CD8-positive, alpha-beta memory T cell (primary cell): ENCODE results near the gene CA12. TPM values are rescaled to one million over a fixed set of nuclear protein-coding genes. Genes with fewer than 3 reads are reported as not detected.

Experiments
- CTCF ChIA-PET: fragments of 350-600 bp; sonication (Branson Sonifier 250); formaldehyde crosslinking; loops from one replicate; lab custom pipeline; 2021; ENCODE audit warnings: antibody characterized with exemption; lab: Charles Lee
- POLR2A ChIA-PET: fragments of 350-600 bp; sonication (Branson Sonifier 250); formaldehyde crosslinking; loops from one replicate; lab custom pipeline; 2021; ENCODE audit warnings: antibody characterized with exemption; lab: Charles Lee
- DNase-seq, 5 donors: peaks; one replicate each; pipeline versions ENCODE4 v3.0.0 to v3.0.0-alpha.2; 2020 to 2022; ENCODE audit warnings: mixed read lengths in 1 of 5
- H3K27ac ChIP-seq: one replicate; pipeline ENCODE4 v1.7.0; 2013; ENCODE audit warnings: low read depth, mild to moderate bottlenecking, low read length, moderate library complexity
- H3K27me3 ChIP-seq: 2 replicates; pipeline ENCODE4 v1.7.0; 2013; ENCODE audit warnings: low read length, mild to moderate bottlenecking; ENCODE audit not compliant: insufficient read depth, poor library complexity, severe bottlenecking
- H3K36me3 ChIP-seq: 2 replicates; pipeline ENCODE4 v1.7.0; 2013; ENCODE audit warnings: mild to moderate bottlenecking, low read length, moderate library complexity; ENCODE audit not compliant: insufficient read depth
- H3K4me1 ChIP-seq: 2 replicates; pipeline ENCODE4 v1.7.0; 2013; ENCODE audit warnings: mild to moderate bottlenecking, low read length, moderate library complexity; ENCODE audit not compliant: insufficient read depth
- H3K4me3 ChIP-seq: 2 replicates; pipeline ENCODE4 v1.7.0; 2013; ENCODE audit warnings: mild to moderate bottlenecking, low read length
- H3K9me3 ChIP-seq: 2 replicates; pipeline ENCODE4 v1.7.0; 2013; ENCODE audit warnings: mild to moderate bottlenecking, low read length
- H3K27ac Mint-ChIP-seq, 8 donors: one replicate each; pipeline ENCODE4 v1.8.0; 2020 to 2021; ENCODE audit warnings: mixed read lengths in 8 of 8, mild to moderate bottlenecking in 6 of 8, inconsistent platforms in 3 of 8, moderate library complexity in 3 of 8
- H3K27me3 Mint-ChIP-seq, 2 donors: one replicate each; pipeline ENCODE4 v1.8.0; 2020 to 2021; ENCODE audit warnings: mixed read lengths in 2 of 2, mild to moderate bottlenecking in 1 of 2, moderate library complexity in 1 of 2
- H3K36me3 Mint-ChIP-seq, 3 donors: one replicate each; pipeline ENCODE4 v1.8.0; 2020 to 2021; ENCODE audit warnings: mixed read lengths in 3 of 3, inconsistent platforms in 1 of 3, mild to moderate bottlenecking in 1 of 3
- H3K4me1 Mint-ChIP-seq, 3 donors: one replicate each; pipeline ENCODE4 v1.8.0; 2020 to 2021; ENCODE audit warnings: mixed read lengths in 3 of 3, inconsistent platforms in 1 of 3, mild to moderate bottlenecking in 1 of 3
- H3K4me3 Mint-ChIP-seq, 7 donors: one replicate each; pipeline ENCODE4 v1.8.0; 2020 to 2021; ENCODE audit warnings: mixed read lengths in 7 of 7, mild to moderate bottlenecking in 6 of 7, moderate library complexity in 4 of 7, inconsistent platforms in 2 of 7
- H3K9me3 Mint-ChIP-seq, 5 donors: one replicate each; pipeline ENCODE4 v1.8.0; 2020 to 2022; ENCODE audit warnings: mixed read lengths in 5 of 5, mild to moderate bottlenecking in 3 of 5, moderate library complexity in 2 of 5, inconsistent platforms in 1 of 5
- polyA plus RNA-seq: library from polyadenylated mRNA; unstranded; fragments of 300-500 nt; fragmentation: Illumina TruSeq; gene quantifications from one replicate; pipeline ENCODE4 v1.2.3, GENCODE V29; 2021
- total RNA-seq, 2 experiments: library from RNA; stranded (reverse); gene quantifications; one replicate each; pipeline ENCODE4 v1.2.3, GENCODE V29; 2021

Gene CA12
- total and polyA plus RNA-seq, 3 experiments from 2014 or later, result 0.08 TPM; not detected in 2

DNA sequence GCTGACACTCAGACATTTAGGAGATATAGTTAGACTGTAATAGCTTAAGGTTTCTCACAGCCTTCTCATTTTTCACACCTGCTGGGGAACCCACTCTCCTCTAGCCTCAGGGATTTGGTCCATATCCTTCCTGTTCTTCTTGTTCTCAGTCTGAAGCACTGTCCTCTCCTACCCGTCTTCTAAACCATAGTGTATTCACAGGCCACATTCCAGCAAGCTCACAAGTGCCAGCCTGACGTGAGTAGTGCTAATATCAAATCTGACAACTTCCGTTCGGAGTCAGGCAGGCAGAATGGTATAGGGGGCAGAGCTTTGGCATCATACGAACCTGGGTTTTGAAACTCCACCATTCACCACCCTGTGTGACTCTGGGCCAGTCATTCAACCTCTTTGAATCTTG, 6.9 kb upstream of the CA12 start:
- DNase-seq, result no peak
- Histone ChIP-seq H3K4me3 (no peak overlapping the region), H3K27ac (no peak overlapping the region), H3K4me1 (no peaks in the 10 kb centered on the region), H3K27me3 (no peaks in the 10 kb centered on the region), H3K9me3 (no peaks in the 10 kb centered on the region), H3K36me3 (no peaks in the 10 kb centered on the region)
- H3K4me1 Mint-ChIP-seq, result peaks cover 6 to 8% (median 7%) of the 10 kb centered on the region in 3 donors
- CTCF ChIA-PET, result no interaction called here
- POLR2A ChIA-PET, result no interaction called here
- no peak overlapping the region for H3K4me3 Mint-ChIP-seq
- H3K27me3 Mint-ChIP-seq, result peaks cover 5 to 58% of the 10 kb centered on the region in 2 donors
- no peaks in the 10 kb centered on the region for H3K36me3 Mint-ChIP-seq
- peaks cover 0 to 3% (median 0%) of the 10 kb centered on the region in 5 donors for H3K9me3 Mint-ChIP-seq
- H3K27ac Mint-ChIP-seq, result no peak overlapping the region

DNA sequence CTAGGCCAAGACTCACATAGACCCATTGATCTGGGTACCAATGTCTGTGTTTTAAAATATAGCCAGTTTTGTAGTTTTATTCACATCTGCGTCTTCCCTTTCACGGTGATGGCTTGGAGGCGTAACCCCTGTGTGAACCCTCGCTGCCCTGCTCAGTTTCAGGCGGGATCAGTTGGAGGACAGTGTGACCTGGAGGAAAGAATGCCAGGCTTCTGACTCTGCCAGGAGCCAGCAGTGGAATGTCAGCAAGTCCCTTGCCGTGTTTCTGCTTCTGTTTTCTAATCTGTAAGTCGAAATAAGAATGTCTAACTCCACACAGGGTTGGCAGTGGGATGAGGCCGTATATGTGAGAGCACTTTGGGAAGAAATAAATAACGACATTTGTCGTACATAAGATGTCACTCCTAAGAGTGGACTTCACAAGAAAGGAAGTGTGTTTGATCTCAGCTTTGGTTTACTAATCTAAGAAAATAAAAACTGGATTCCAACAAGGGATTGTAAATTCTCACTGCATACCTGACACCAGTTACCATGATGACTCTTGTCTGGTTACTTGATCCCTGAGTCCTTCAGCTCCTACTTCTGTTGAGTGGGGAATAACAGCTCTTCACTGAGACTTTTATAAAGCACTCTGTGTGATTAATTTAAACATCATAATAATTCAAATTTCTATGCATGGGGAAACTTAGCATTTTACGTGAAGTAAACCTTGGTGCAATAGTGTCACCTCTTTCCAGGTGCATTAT, 6.3 kb upstream of the CA12 start:
- Mint-ChIP-seq H3K27ac (no peak overlapping the region), H3K36me3 (no peaks in the 10 kb centered on the region)

DNA sequence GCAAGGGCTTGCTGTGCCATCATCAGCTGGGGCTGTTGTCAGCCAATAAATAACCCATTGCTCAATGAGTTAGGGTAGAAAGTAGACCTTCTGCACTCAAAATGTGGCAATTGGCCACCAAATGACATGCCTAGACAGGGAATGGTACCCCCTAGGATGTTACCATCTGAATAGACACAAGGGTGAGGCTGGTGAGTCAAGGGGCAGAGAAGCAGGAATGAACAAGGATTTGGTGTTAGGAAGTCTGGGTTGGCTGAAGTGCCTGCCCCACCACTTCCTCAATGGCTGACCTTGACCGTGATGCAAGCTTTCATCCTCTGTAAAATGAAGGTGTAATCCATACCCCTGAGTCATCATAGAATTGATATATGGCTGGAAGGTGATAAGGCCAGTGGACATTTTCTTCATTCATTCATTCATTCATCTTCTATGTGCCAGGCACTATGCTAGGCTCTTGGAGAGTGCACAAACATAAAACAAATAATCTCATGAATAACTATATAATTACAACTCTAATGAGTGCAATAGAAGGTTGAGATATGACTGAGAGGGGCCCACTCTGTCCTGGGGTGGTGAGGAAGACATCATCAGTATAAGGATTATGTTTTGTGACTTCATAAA, 4.4 kb upstream of the CA12 start:
- Histone ChIP-seq H3K27me3 (peaks cover 6% of the 10 kb centered on the region), H3K4me3 (no peak overlapping the region), H3K4me1 (no peaks in the 10 kb centered on the region), H3K36me3 (no peaks in the 10 kb centered on the region), H3K27ac (no peak overlapping the region), H3K9me3 (no peaks in the 10 kb centered on the region)
- POLR2A ChIA-PET, result no interaction called here
- no peak overlapping the region for H3K27ac Mint-ChIP-seq
- peaks cover 23 to 64% of the 10 kb centered on the region in 2 donors for H3K27me3 Mint-ChIP-seq
- DNase-seq, result no peak
- CTCF ChIA-PET, result no interaction called here
- peaks cover 0 to 3% (median 0%) of the 10 kb centered on the region in 5 donors for H3K9me3 Mint-ChIP-seq
- H3K4me3 Mint-ChIP-seq, result no peak overlapping the region
- no peaks in the 10 kb centered on the region for H3K36me3 Mint-ChIP-seq
- peaks cover 6 to 11% (median 9%) of the 10 kb centered on the region in 3 donors for H3K4me1 Mint-ChIP-seq

More for the DNA sequence above, 6.3 kb upstream of the CA12 start:
- CTCF ChIA-PET, result interaction anchor here (1.2 kb wide), 1 partner anchor 298 kb away, joined by 3 read pairs; no protein-coding TSS in a partner anchor
- no peaks in the 10 kb centered on the region for H3K9me3 ChIP-seq
- no peaks in the 10 kb centered on the region for H3K4me1 ChIP-seq
- no peaks in the 10 kb centered on the region for H3K36me3 ChIP-seq
- POLR2A ChIA-PET, result no interaction called here
- no peak overlapping the region for H3K27ac ChIP-seq
- Mint-ChIP-seq H3K27me3 (peaks cover 10 to 63% of the 10 kb centered on the region in 2 donors), H3K9me3 (peaks cover 0 to 3% (median 0%) of the 10 kb centered on the region in 5 donors), H3K4me3 (no peak overlapping the region), H3K4me1 (peaks cover 6 to 8% (median 7%) of the 10 kb centered on the region in 3 donors)
- no peak overlapping the region for H3K4me3 ChIP-seq
- H3K27me3 ChIP-seq, result no peaks in the 10 kb centered on the region
- DNase-seq, result no peak

DNA sequence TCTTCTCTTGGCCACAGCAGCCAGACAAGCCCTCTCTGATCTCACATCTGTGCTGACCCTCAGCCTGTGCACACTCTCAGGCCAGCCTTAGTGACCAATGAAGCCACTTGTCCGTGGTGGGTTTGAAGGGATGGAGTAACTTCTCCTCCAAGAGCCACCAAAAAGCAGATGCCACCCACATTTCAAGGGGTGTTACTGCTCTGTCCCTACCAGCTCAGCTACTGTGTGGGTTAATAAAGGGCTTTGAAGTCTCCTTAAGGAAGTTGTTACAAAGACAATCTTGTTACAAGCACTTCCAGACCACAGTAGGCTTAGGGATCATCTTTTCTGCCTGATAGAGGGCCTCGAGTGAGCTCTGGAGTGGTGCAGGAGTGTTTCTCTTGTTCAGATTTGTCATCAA, 3.3 kb upstream of the CA12 start:
- no peaks in the 10 kb centered on the region for H3K4me1 ChIP-seq
- H3K27ac Mint-ChIP-seq, result no peak overlapping the region
- no peak overlapping the region for H3K4me3 Mint-ChIP-seq
- H3K4me1 Mint-ChIP-seq, result peaks cover 6 to 16% (median 13%) of the 10 kb centered on the region in 3 donors
- ChIA-PET CTCF (no interaction called here), POLR2A (no interaction called here)
- H3K9me3 ChIP-seq, result no peaks in the 10 kb centered on the region
- H3K36me3 ChIP-seq, result no peaks in the 10 kb centered on the region
- no peak overlapping the region for H3K4me3 ChIP-seq
- no peak overlapping the region for H3K27ac ChIP-seq
- H3K9me3 Mint-ChIP-seq, result peaks cover 0 to 3% (median 0%) of the 10 kb centered on the region in 5 donors
- DNase-seq, result no peak
- peaks cover 33 to 66% of the 10 kb centered on the region in 2 donors for H3K27me3 Mint-ChIP-seq
- H3K36me3 Mint-ChIP-seq, result no peaks in the 10 kb centered on the region
- peaks cover 11% of the 10 kb centered on the region for H3K27me3 ChIP-seq

DNA sequence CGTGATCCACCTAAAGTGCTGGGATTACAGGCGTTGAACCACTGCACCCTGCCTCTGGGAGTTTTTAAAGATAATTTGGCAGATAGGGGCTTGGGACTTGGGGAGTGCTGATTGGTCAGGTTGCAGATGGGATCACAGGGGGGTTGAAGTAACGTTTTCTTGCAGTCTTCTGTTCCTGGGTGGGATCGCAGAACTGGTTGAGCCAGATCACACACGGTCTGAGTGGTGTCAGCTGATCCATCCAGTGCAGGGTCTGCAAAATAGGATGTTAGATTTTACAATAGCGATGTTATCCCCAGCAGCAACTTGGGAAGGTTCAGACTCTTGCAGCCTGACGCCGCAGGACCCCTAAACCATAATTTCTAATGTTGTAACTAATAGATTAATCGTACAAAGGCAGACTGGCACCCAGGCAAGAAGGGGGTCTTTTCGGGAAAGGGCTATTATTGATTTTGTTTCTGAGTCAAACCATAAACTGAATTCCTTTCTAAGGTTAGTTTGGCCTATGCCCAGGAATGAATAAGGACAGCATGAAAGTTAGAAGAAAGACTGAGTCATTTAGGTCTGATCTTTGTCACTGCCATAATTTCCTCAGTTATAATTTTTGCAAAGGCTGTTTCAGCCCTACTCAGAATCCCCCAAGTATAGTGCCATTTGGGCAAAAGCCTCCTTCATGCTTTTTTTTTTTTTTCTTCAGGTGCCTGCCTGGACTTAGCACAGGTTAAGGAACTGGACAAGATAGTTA, 1.5 kb upstream of the CA12 start:
- H3K4me3 Mint-ChIP-seq, result no peak overlapping the region
- Histone ChIP-seq H3K9me3 (no peaks in the 10 kb centered on the region), H3K27me3 (peaks cover 15% of the 10 kb centered on the region), H3K4me1 (no peaks in the 10 kb centered on the region), H3K4me3 (no peak overlapping the region), H3K27ac (no peak overlapping the region), H3K36me3 (no peaks in the 10 kb centered on the region)
- peaks cover 47 to 72% of the 10 kb centered on the region in 2 donors for H3K27me3 Mint-ChIP-seq
- DNase-seq, result no peak
- H3K27ac Mint-ChIP-seq, result no peak overlapping the region
- no peaks in the 10 kb centered on the region for H3K36me3 Mint-ChIP-seq
- CTCF ChIA-PET, result no interaction called here
- H3K9me3 Mint-ChIP-seq, result peaks cover 0 to 3% (median 0%) of the 10 kb centered on the region in 5 donors
- POLR2A ChIA-PET, result no interaction called here
- H3K4me1 Mint-ChIP-seq, result peaks cover 6 to 16% (median 13%) of the 10 kb centered on the region in 3 donors

DNA sequence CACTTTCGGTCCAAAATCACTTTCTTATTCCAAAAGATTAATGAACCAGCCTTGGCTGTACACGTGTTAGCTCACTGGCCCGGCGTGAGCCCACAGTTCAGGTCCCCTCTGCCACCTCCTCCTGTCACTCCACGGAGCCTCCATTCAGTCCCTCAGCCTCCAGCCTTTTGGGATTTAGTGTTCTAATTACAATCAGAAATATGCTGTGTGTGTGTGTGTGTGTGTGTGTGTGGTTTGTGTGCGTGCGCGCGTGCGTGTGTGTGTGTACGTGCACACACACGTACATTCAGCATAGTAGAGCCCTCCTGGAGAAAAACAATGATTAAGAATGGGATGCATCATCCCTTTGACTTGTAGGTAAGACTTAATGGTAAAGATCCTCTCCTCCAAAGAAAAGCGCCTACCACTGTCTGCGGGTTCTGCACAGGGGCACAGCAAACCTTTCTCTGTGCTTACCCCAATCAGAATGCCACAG, 801 bp downstream of the CA12 start:
- CTCF ChIA-PET, result no interaction called here
- peaks cover 51 to 78% of the 10 kb centered on the region in 2 donors for H3K27me3 Mint-ChIP-seq

DNA sequence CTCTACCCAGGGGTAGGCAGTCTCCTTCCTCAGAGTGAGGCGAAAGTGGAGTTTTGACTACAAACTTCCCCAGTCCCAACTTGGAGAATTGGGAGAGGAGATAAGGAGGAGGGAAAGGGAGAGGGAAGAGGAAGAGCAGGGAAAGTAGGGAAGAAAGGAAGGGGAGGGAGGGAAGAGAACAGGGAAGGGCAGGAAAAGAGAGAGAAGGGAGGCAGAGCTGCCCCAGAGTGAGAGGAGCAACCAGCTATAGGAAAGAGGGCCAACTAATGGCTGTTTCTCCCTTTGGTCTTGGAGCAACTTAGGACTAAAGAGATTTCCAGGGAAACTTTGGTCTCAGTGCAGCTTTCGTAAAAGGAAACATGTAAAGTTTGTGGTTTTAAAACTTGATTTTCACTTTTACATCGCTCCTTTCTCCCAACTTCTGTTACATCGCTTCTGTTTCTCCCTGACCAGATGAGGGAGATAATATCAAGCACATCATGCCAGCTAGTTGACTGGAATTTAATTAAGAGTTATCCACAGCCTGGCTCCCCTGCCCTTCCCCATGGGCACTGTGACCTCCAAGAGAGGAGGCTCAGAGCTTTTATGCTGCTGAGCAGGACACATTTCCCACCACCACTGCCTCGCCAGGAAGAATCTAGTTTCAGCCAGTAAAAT, 1.4 kb downstream of the CA12 start:
- Mint-ChIP-seq H3K4me1 (peaks cover 6 to 16% (median 13%) of the 10 kb centered on the region in 3 donors), H3K4me3 (no peak overlapping the region)

More for the DNA sequence above, 801 bp downstream of the CA12 start:
- peaks cover 6 to 16% (median 13%) of the 10 kb centered on the region in 3 donors for H3K4me1 Mint-ChIP-seq
- Histone ChIP-seq H3K4me1 (no peaks in the 10 kb centered on the region), H3K4me3 (no peak overlapping the region), H3K27me3 (peaks cover 18% of the 10 kb centered on the region), H3K27ac (no peak overlapping the region), H3K36me3 (no peaks in the 10 kb centered on the region), H3K9me3 (no peaks in the 10 kb centered on the region)
- POLR2A ChIA-PET, result no interaction called here
- H3K9me3 Mint-ChIP-seq, result peaks cover 0 to under 1% (median 0%) of the 10 kb centered on the region in 5 donors
- no peaks in the 10 kb centered on the region for H3K36me3 Mint-ChIP-seq
- no peak overlapping the region for H3K27ac Mint-ChIP-seq
- peak overlapping the region in 2 of 7 donors; percentile 41 to 51 for H3K4me3 Mint-ChIP-seq
- no peak for DNase-seq

More for the DNA sequence above, 1.4 kb downstream of the CA12 start:
- ChIA-PET POLR2A (no interaction called here), CTCF (no interaction called here)
- H3K9me3 ChIP-seq, result no peaks in the 10 kb centered on the region
- no peaks in the 10 kb centered on the region for H3K36me3 Mint-ChIP-seq
- no peak overlapping the region for H3K4me3 ChIP-seq
- H3K9me3 Mint-ChIP-seq, result no peaks in the 10 kb centered on the region
- DNase-seq, result no peak
- peaks cover 18% of the 10 kb centered on the region for H3K27me3 ChIP-seq
- H3K4me1 ChIP-seq, result no peaks in the 10 kb centered on the region
- H3K27me3 Mint-ChIP-seq, result peaks cover 55 to 79% of the 10 kb centered on the region in 2 donors
- no peaks in the 10 kb centered on the region for H3K36me3 ChIP-seq
- H3K27ac ChIP-seq, result no peak overlapping the region
- H3K27ac Mint-ChIP-seq, result peak overlapping the region in 1 of 8 donors; percentile 35
